Osteoblast (primary cell): ENCODE measurements around the gene CXCL13. TPM values are rescaled to one million over a fixed set of nuclear protein-coding genes. Genes with fewer than 3 reads are reported as not detected.

Experiments used
- DNase-seq: peaks from one replicate; pipeline ENCODE4 v3.0.0; 2011; ENCODE audit warnings: low spot score, mixed read lengths; ENCODE audit not compliant: insufficient read length; ENCODE audit errors: missing footprints
- H2AFZ ChIP-seq: 2 replicates; pipeline ENCODE4 v1.6.0; 2011; ENCODE audit warnings: mild to moderate bottlenecking, low read length
- H3K27ac ChIP-seq: 2 replicates; pipeline ENCODE4 v1.5.1; 2011; ENCODE audit warnings: mild to moderate bottlenecking, low read depth, low read length, moderate library complexity
- H3K27me3 ChIP-seq: 2 replicates; pipeline ENCODE4 v1.6.0; 2012; ENCODE audit warnings: mild to moderate bottlenecking, control low read depth, inconsistent platforms, low read length, moderate library complexity; ENCODE audit not compliant: insufficient read depth
- H3K36me3 ChIP-seq: 2 replicates; pipeline ENCODE4 v1.5.1; 2011; ENCODE audit warnings: mild to moderate bottlenecking, low read length, control low read depth, moderate library complexity; ENCODE audit not compliant: insufficient read depth
- H3K4me1 ChIP-seq: 2 replicates; pipeline ENCODE4 v1.5.1; 2011; ENCODE audit warnings: mild to moderate bottlenecking, low read length, control low read depth, moderate library complexity; ENCODE audit not compliant: insufficient read depth
- H3K4me2 ChIP-seq: 2 replicates; pipeline ENCODE4 v1.6.0; 2011; ENCODE audit warnings: mild to moderate bottlenecking, low read length; ENCODE audit not compliant: insufficient read depth
- H3K4me3 ChIP-seq: fragments of 200-600 bp; sonication (generic); 3 replicates; pipeline ENCODE4 v1.5.1; 2012; ENCODE audit warnings: mild to moderate bottlenecking, low read length, inconsistent platforms; ENCODE audit not compliant: insufficient read depth
- H3K79me2 ChIP-seq: 2 replicates; pipeline ENCODE4 v1.6.0; 2012; ENCODE audit warnings: mild to moderate bottlenecking, low read length, control low read depth, inconsistent platforms; ENCODE audit not compliant: insufficient read depth
- H3K9me3 ChIP-seq: 2 replicates; pipeline ENCODE4 v1.5.1; 2011; ENCODE audit warnings: low read depth, low read length, control low read depth
- H4K20me1 ChIP-seq: 2 replicates; pipeline ENCODE4 v1.6.0; 2012; ENCODE audit warnings: mild to moderate bottlenecking, low read length, control low read depth; ENCODE audit not compliant: insufficient read depth
- total RNA-seq: library from RNA; depleted of rRNA; stranded (reverse); fragments of >200 nt; gene quantifications from 2 replicates; pipeline ENCODE4 v1.2.3, GENCODE V29; 2012
- TF ChIP-seq, protein P1 (sequence below): IDR thresholded peaks from 2 replicates; pipeline ENCODE4 v1.5.1; 2011; ENCODE audit warnings: mild to moderate bottlenecking, low read depth, low read length, moderate library complexity; ENCODE audit errors: extremely low read depth

The CXCL13 gene
- total RNA-seq, 1 donor, result not detected

DNA sequence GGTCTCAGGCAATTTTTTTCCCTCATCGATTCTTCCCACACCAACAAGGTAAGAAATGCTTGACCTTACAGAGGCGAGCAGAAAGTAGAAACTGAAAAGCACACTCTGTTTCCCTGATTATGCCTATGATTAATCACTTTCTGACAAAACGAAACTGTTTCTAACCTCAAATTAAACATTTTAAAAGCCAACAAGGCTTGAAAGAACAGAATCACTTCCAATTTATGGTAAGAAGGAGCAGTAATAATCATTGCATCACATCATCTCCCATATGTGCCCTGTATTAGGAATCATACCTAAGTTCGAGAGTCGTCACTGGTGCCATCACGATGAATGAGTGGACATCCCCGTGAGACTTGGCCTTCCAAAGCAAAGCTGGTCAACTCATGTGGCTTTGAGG lies 12.5 kb upstream of the CXCL13 start:
- H3K9me3 ChIP-seq, result no peaks in the 10 kb centered on the region
- no peaks in the 10 kb centered on the region for H3K27me3 ChIP-seq

GRCh38 chr4:77593993-77594392 lies 11.6 kb upstream of the CXCL13 start:
- Histone ChIP-seq H4K20me1 (no peaks in the 10 kb centered on the region), H3K4me3 (no peak overlapping the region), H3K36me3 (no peaks in the 10 kb centered on the region), H3K4me2 (no peak overlapping the region), H3K9me3 (no peaks in the 10 kb centered on the region), H3K79me2 (no peaks in the 10 kb centered on the region), H3K27me3 (no peaks in the 10 kb centered on the region), H2AFZ (no peak overlapping the region), H3K27ac (no peak overlapping the region), H3K4me1 (no peaks in the 10 kb centered on the region)
- DNase-seq, result peak; percentile 19
- TF ChIP-seq, protein P1, sequence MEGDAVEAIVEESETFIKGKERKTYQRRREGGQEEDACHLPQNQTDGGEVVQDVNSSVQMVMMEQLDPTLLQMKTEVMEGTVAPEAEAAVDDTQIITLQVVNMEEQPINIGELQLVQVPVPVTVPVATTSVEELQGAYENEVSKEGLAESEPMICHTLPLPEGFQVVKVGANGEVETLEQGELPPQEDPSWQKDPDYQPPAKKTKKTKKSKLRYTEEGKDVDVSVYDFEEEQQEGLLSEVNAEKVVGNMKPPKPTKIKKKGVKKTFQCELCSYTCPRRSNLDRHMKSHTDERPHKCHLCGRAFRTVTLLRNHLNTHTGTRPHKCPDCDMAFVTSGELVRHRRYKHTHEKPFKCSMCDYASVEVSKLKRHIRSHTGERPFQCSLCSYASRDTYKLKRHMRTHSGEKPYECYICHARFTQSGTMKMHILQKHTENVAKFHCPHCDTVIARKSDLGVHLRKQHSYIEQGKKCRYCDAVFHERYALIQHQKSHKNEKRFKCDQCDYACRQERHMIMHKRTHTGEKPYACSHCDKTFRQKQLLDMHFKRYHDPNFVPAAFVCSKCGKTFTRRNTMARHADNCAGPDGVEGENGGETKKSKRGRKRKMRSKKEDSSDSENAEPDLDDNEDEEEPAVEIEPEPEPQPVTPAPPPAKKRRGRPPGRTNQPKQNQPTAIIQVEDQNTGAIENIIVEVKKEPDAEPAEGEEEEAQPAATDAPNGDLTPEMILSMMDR, result no peak

More for the DNA sequence above, 12.5 kb upstream of the CXCL13 start:
- Histone ChIP-seq H3K27ac (no peak overlapping the region), H3K79me2 (no peaks in the 10 kb centered on the region), H3K36me3 (no peaks in the 10 kb centered on the region), H3K4me2 (no peak overlapping the region), H4K20me1 (no peaks in the 10 kb centered on the region), H2AFZ (no peak overlapping the region), H3K4me1 (no peaks in the 10 kb centered on the region), H3K4me3 (no peak overlapping the region)
- TF ChIP-seq, protein P1, result no peak
- no peak for DNase-seq

- H4K20me1 ChIP-seq, result no peaks in the 10 kb centered on the region
- H2AFZ ChIP-seq, result no peak overlapping the region
- no peak overlapping the region for H3K4me2 ChIP-seq
- no peaks in the 10 kb centered on the region for H3K9me3 ChIP-seq
- no peak overlapping the region for H3K27ac ChIP-seq
- H3K27me3 ChIP-seq, result no peaks in the 10 kb centered on the region
- no peaks in the 10 kb centered on the region for H3K36me3 ChIP-seq
- TF ChIP-seq, protein P1, result no peak
- H3K79me2 ChIP-seq, result no peaks in the 10 kb centered on the region
- no peak overlapping the region for H3K4me3 ChIP-seq
- no peak for DNase-seq
- H3K4me1 ChIP-seq, result no peaks in the 10 kb centered on the region
These were observed 10.2 kb upstream of the CXCL13 start for GRCh38 chr4:77595364-77595973.

GRCh38 chr4:77599378-77599777 lies 6.2 kb upstream of the CXCL13 start:
- H4K20me1 ChIP-seq, result no peaks in the 10 kb centered on the region
- TF ChIP-seq, protein P1, result peak; percentile 72

More at GRCh38 chr4:77599378-77599777, 6.2 kb upstream of the CXCL13 start:
- Histone ChIP-seq H2AFZ (no peak overlapping the region), H3K27me3 (peaks cover 29% of the 10 kb centered on the region), H3K36me3 (no peaks in the 10 kb centered on the region), H3K4me2 (no peak overlapping the region), H3K9me3 (no peaks in the 10 kb centered on the region), H3K79me2 (no peaks in the 10 kb centered on the region), H3K4me3 (no peak overlapping the region), H3K27ac (no peak overlapping the region), H3K4me1 (no peaks in the 10 kb centered on the region)
- no peak for DNase-seq
